Hepatocyte (in vitro differentiated cells): ENCODE measurements around the gene SHMT2. TPM values are rescaled to one million over a fixed set of nuclear protein-coding genes. Genes with fewer than 3 reads are reported as not detected.

Source experiments
- DNase-seq: peaks from one replicate; pipeline ENCODE4 v3.0.0-alpha.2; 2016; ENCODE audit warnings: low spot score
- H2AFZ ChIP-seq: fragments of 200-600 bp; sonication (generic); 2 replicates; pipeline ENCODE4 v1.6.0; 2016; ENCODE audit warnings: antibody characterized with exemption, mild to moderate bottlenecking
- H3K27ac ChIP-seq: fragments of 200-600 bp; sonication (generic); 2 replicates; pipeline ENCODE4 v1.5.1; 2016; ENCODE audit warnings: mild to moderate bottlenecking
- H3K27me3 ChIP-seq: fragments of 200-600 bp; sonication (generic); 2 replicates; pipeline ENCODE4 v1.6.1; 2016
- H3K36me3 ChIP-seq: fragments of 200-600 bp; sonication (generic); replicated peaks from 2 replicates; pipeline ENCODE4 v1.5.1; 2016; ENCODE audit warnings: low read depth; ENCODE audit not compliant: insufficient read depth
- H3K4me1 ChIP-seq: fragments of 200-600 bp; sonication (generic); 2 replicates; pipeline ENCODE4 v1.5.1; 2016; ENCODE audit warnings: mild to moderate bottlenecking, moderate library complexity; ENCODE audit not compliant: insufficient read depth
- H3K4me2 ChIP-seq: fragments of 200-600 bp; sonication (generic); 2 replicates; pipeline ENCODE4 v1.6.0; 2016
- H3K4me3 ChIP-seq: fragments of 200-600 bp; sonication (generic); 2 replicates; pipeline ENCODE4 v1.5.1; 2016; ENCODE audit warnings: mild to moderate bottlenecking
- H3K79me2 ChIP-seq: fragments of 200-600 bp; sonication (generic); 2 replicates; pipeline ENCODE4 v1.6.0; 2017; ENCODE audit warnings: mild to moderate bottlenecking
- H3K9me2 ChIP-seq: fragments of 200-600 bp; sonication (generic); replicated peaks from 2 replicates; pipeline ENCODE4 v1.6.0; 2017; ENCODE audit warnings: mild to moderate bottlenecking; ENCODE audit not compliant: insufficient read depth
- H3K9me3 ChIP-seq: fragments of 200-600 bp; sonication (generic); 2 replicates; pipeline ENCODE4 v1.5.1; 2016; ENCODE audit warnings: low read depth, mild to moderate bottlenecking
- H4K20me1 ChIP-seq: fragments of 200-600 bp; sonication (generic); 2 replicates; pipeline ENCODE4 v1.6.0; 2016; ENCODE audit warnings: mild to moderate bottlenecking; ENCODE audit not compliant: insufficient read depth, poor library complexity, severe bottlenecking
- EZH2 ChIP-seq: fragments of 200-600 bp; sonication (generic); IDR thresholded peaks from 2 replicates; pipeline ENCODE4 v1.6.1; 2016; ENCODE audit warnings: antibody characterized with exemption, mild to moderate bottlenecking, borderline replicate concordance
- EZH2phosphoT487 ChIP-seq: fragments of 200-600 bp; sonication (generic); IDR thresholded peaks from one replicate; pipeline ENCODE4 v1.6.1; 2018; ENCODE audit warnings: antibody characterized with exemption, mild to moderate bottlenecking, low read depth, moderate library complexity; ENCODE audit not compliant: unreplicated experiment, severe bottlenecking
- WGBS: methylation state at CpG from one replicate; pipeline ENCODE4 v1.1.6; 2016; ENCODE audit warnings: low lambda C conversion rate; ENCODE audit errors: missing lambda C conversion rate; 5-methylcytosine and 5-hydroxymethylcytosine counted together
- polyA plus RNA-seq: library from polyadenylated mRNA; unstranded; fragments of >200 nt; fragmentation: Nextera tagmentation; extraction: Ambion mirVana; gene quantifications from 2 replicates; pipeline ENCODE4 v1.2.1, GENCODE V29; 2016
- total RNA-seq: library from RNA; depleted of rRNA; stranded (reverse); fragments of >200 nt; gene quantifications from 2 replicates; pipeline ENCODE4 v1.2.3, GENCODE V29; 2014
- TF ChIP-seq, protein P1 (sequence below): fragments of 200-600 bp; sonication (generic); IDR thresholded peaks from 2 replicates; pipeline ENCODE4 v1.5.1; 2016; ENCODE audit warnings: antibody characterized with exemption, mild to moderate bottlenecking; ENCODE audit not compliant: poor library complexity

The SHMT2 gene
- total and polyA plus RNA-seq, 2 experiments from 2014 or later, result 126 to 168 TPM

DNA sequence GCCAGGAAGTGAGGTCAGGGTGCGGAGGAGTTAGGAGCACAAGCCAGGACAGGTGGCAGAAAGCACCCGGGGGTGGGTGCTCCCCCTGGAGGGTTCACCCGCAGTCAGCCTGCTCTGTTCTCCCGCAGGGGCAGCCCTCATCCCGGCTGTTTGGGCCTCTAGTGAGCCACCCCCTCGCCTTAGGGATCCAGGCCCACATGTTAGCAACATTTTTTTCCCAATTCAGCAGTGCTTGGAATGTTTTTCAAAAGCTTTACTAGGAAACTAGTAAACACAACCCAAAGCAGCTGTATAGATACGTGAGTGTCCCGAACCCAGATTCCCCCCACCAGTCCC is 41.5 kb upstream of the SHMT2 start:
- H3K27ac ChIP-seq, result no peak overlapping the region
- no peaks in the 10 kb centered on the region for H3K27me3 ChIP-seq
- no peaks in the 10 kb centered on the region for H4K20me1 ChIP-seq
- H3K36me3 ChIP-seq, result no peaks in the 10 kb centered on the region
- WGBS, result 96% methylated on average over 8 of the region's 8 CpGs
- no peak overlapping the region for H2AFZ ChIP-seq
- no peak for DNase-seq
- H3K4me3 ChIP-seq, result no peak overlapping the region
- H3K4me2 ChIP-seq, result no peak overlapping the region
- no peaks in the 10 kb centered on the region for H3K9me2 ChIP-seq
- no peaks in the 10 kb centered on the region for H3K9me3 ChIP-seq
- no peaks in the 10 kb centered on the region for H3K79me2 ChIP-seq
- H3K4me1 ChIP-seq, result no peaks in the 10 kb centered on the region
- TF ChIP-seq EZH2 (no peak), EZH2phosphoT487 (no peak)
- TF ChIP-seq, protein P1, sequence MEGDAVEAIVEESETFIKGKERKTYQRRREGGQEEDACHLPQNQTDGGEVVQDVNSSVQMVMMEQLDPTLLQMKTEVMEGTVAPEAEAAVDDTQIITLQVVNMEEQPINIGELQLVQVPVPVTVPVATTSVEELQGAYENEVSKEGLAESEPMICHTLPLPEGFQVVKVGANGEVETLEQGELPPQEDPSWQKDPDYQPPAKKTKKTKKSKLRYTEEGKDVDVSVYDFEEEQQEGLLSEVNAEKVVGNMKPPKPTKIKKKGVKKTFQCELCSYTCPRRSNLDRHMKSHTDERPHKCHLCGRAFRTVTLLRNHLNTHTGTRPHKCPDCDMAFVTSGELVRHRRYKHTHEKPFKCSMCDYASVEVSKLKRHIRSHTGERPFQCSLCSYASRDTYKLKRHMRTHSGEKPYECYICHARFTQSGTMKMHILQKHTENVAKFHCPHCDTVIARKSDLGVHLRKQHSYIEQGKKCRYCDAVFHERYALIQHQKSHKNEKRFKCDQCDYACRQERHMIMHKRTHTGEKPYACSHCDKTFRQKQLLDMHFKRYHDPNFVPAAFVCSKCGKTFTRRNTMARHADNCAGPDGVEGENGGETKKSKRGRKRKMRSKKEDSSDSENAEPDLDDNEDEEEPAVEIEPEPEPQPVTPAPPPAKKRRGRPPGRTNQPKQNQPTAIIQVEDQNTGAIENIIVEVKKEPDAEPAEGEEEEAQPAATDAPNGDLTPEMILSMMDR, result no peak

DNA sequence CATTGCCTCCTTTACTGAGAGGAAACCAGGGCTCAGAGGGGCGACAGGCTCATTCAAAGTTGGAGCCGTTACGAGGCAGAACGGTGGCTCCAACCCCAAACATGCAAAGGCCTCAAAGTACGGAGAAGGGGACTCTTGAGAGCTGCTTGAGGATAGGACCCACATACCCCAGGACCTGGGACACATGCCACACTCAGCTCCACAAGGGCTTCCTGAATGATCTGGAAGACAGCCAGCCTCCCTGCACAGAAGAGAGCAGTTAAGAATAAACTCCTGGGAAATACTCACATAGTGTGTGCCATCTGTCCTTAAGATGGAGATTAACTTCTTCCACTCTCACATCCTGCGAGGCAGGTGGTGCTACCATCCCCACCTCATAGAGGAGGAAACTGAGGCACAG is 39.5 kb upstream of the SHMT2 start:
- H3K4me3 ChIP-seq, result no peak overlapping the region
- H3K4me1 ChIP-seq, result no peaks in the 10 kb centered on the region
- H4K20me1 ChIP-seq, result no peaks in the 10 kb centered on the region
- H2AFZ ChIP-seq, result no peak overlapping the region
- no peak for TF ChIP-seq EZH2phosphoT487
- TF ChIP-seq EZH2, result no peak
- TF ChIP-seq, protein P1, result no peak
- H3K79me2 ChIP-seq, result no peaks in the 10 kb centered on the region
- no peaks in the 10 kb centered on the region for H3K36me3 ChIP-seq
- H3K27me3 ChIP-seq, result no peaks in the 10 kb centered on the region
- no peak overlapping the region for H3K4me2 ChIP-seq
- DNase-seq, result no peak
- no peak overlapping the region for H3K27ac ChIP-seq
- H3K9me3 ChIP-seq, result no peaks in the 10 kb centered on the region
- no peaks in the 10 kb centered on the region for H3K9me2 ChIP-seq
- WGBS, result 92% methylated on average over 6 of the region's 6 CpGs

- H3K9me2 ChIP-seq, result no peaks in the 10 kb centered on the region
- no peaks in the 10 kb centered on the region for H3K27me3 ChIP-seq
- WGBS, result 95% methylated on average over 23 of the region's 23 CpGs
- H4K20me1 ChIP-seq, result no peaks in the 10 kb centered on the region
- H3K4me1 ChIP-seq, result no peaks in the 10 kb centered on the region
- no peak overlapping the region for H2AFZ ChIP-seq
- DNase-seq, result no peak
- no peaks in the 10 kb centered on the region for H3K36me3 ChIP-seq
- H3K4me3 ChIP-seq, result no peak overlapping the region
- H3K79me2 ChIP-seq, result no peaks in the 10 kb centered on the region
- TF ChIP-seq EZH2, result no peak
- TF ChIP-seq, protein P1, result no peak
- TF ChIP-seq EZH2phosphoT487, result no peak
- no peaks in the 10 kb centered on the region for H3K9me3 ChIP-seq
- H3K4me2 ChIP-seq, result no peak overlapping the region
- H3K27ac ChIP-seq, result no peak overlapping the region
Measured at GRCh38 chr12:57190821-57191220, 38.7 kb upstream of the SHMT2 start.

GRCh38 chr12:57191410-57191809 is 38.1 kb upstream of the SHMT2 start:
- DNase-seq, result no peak
- WGBS, result 98% methylated on average over 7 of the region's 11 CpGs
- no peaks in the 10 kb centered on the region for H3K4me1 ChIP-seq
- no peak overlapping the region for H2AFZ ChIP-seq
- H3K4me2 ChIP-seq, result no peak overlapping the region
- H3K27me3 ChIP-seq, result no peaks in the 10 kb centered on the region
- H3K9me2 ChIP-seq, result no peaks in the 10 kb centered on the region
- H3K9me3 ChIP-seq, result no peaks in the 10 kb centered on the region
- H3K4me3 ChIP-seq, result no peak overlapping the region
- H3K79me2 ChIP-seq, result no peaks in the 10 kb centered on the region
- no peak overlapping the region for H3K27ac ChIP-seq
- H4K20me1 ChIP-seq, result no peaks in the 10 kb centered on the region
- TF ChIP-seq EZH2 (no peak), EZH2phosphoT487 (no peak)
- TF ChIP-seq, protein P1, result no peak
- no peaks in the 10 kb centered on the region for H3K36me3 ChIP-seq
